CD1c-positive myeloid dendritic cell (primary cell): Measurements from ENCODE around the gene TNFRSF8.

Experiments used
- DNase-seq: peaks from one replicate; pipeline ENCODE4 v3.0.0-alpha.2; 2016; ENCODE audit errors: extremely low spot score

Gene TNFRSF8

GRCh38 chr1:12113433-12114339 lies 50.6 kb downstream of the TNFRSF8 start:
- no peak for DNase-seq

GRCh38 chr1:12114340-12114683 lies 51.2 kb downstream of the TNFRSF8 start:
- DNase-seq, result no peak

- no peak for DNase-seq
Observed at GRCh38 chr1:12114916-12115315, 51.8 kb downstream of the TNFRSF8 start.

GRCh38 chr1:12121212-12122003 lies 58.3 kb downstream of the TNFRSF8 start:
- no peak for DNase-seq

GRCh38 chr1:12123172-12123571 lies 60.1 kb downstream of the TNFRSF8 start:
- DNase-seq, result no peak

- DNase-seq, result peak; percentile 89
Observed at GRCh38 chr1:12124693-12125421, 61.8 kb downstream of the TNFRSF8 start.

GRCh38 chr1:12125422-12126355 lies 62.6 kb downstream of the TNFRSF8 start:
- peak; percentile 53 for DNase-seq

GRCh38 chr1:12126781-12127180 lies 63.7 kb downstream of the TNFRSF8 start:
- DNase-seq, result no peak

GRCh38 chr1:12127206-12127810 lies 64.2 kb downstream of the TNFRSF8 start:
- no peak for DNase-seq

GRCh38 chr1:12128120-12128519 lies 65.0 kb downstream of the TNFRSF8 start:
- DNase-seq, result no peak

- no peak for DNase-seq
Observed at GRCh38 chr1:12129624-12130023, 66.5 kb downstream of the TNFRSF8 start.

GRCh38 chr1:12130466-12131130 lies 67.5 kb downstream of the TNFRSF8 start:
- no peak for DNase-seq

GRCh38 chr1:12132078-12132477 lies 69.0 kb downstream of the TNFRSF8 start:
- DNase-seq, result peak; percentile 42

GRCh38 chr1:12134716-12135115 lies 71.6 kb downstream of the TNFRSF8 start:
- no peak for DNase-seq

GRCh38 chr1:12135612-12136011 lies 72.5 kb downstream of the TNFRSF8 start:
- no peak for DNase-seq

- DNase-seq, result no peak
Observed at GRCh38 chr1:12136916-12137610, 74.0 kb downstream of the TNFRSF8 start.

GRCh38 chr1:12138196-12139168 lies 75.4 kb downstream of the TNFRSF8 start:
- no peak for DNase-seq

- DNase-seq, result no peak
Observed at GRCh38 chr1:12140016-12140415, 76.9 kb downstream of the TNFRSF8 start.
